BJ (cell line): ENCODE measurements around the gene ARMC10. TPM values are rescaled to one million over a fixed set of nuclear protein-coding genes. Genes with fewer than 3 reads are reported as not detected.
"Not testable (repeated sequence)": the region's sequence is repeated elsewhere in the genome, so short reads cannot be mapped to it uniquely, and the experiment has no call there.

Experiments used
- CTCF ChIA-PET: fragments of 350-600 bp; formaldehyde crosslinking; extraction: SDS; loops from one replicate; lab custom pipeline; 2021; ENCODE audit warnings: antibody characterized with exemption, inconsistent platforms; lab: Yijun Ruan, JAX
- POLR2A ChIA-PET: fragments of 300-600 bp; sonication (Branson Sonifier 250); formaldehyde crosslinking; extraction: SDS; loops from one replicate; lab custom pipeline; 2021; ENCODE audit warnings: antibody characterized with exemption; lab: Charles Lee
- DNase-seq: peaks from one replicate; pipeline ENCODE4 v3.0.0-alpha.2; 2011; ENCODE audit warnings: low read depth
- H3K27me3 ChIP-seq: 2 replicates; pipeline ENCODE4 v1.6.0; 2011; ENCODE audit warnings: low read length; ENCODE audit not compliant: control insufficient read depth, insufficient read depth
- H3K36me3 ChIP-seq: 2 replicates; pipeline ENCODE4 v1.5.1; 2011; ENCODE audit warnings: low read length; ENCODE audit not compliant: control insufficient read depth, insufficient read depth
- H3K4me3 ChIP-seq: 2 replicates; pipeline ENCODE4 v1.5.1; 2011; ENCODE audit warnings: low read depth, mild to moderate bottlenecking, control low read depth, low read length
- CTCF ChIP-seq: IDR thresholded peaks from 2 replicates; pipeline ENCODE4 v1.5.1; 2011; ENCODE audit warnings: low read depth, mild to moderate bottlenecking, control low read depth, inconsistent platforms, low read length, moderate library complexity; ENCODE audit not compliant: insufficient read depth
- polyA plus RNA-seq: library from polyadenylated mRNA; depleted of rRNA; stranded (reverse); fragments of >200 nt; gene quantifications from 2 replicates; pipeline ENCODE4 v1.2.3, GENCODE V29; 2011

ARMC10 gene
- polyA plus RNA-seq, 1 experiment, result 13.2 TPM

DNA sequence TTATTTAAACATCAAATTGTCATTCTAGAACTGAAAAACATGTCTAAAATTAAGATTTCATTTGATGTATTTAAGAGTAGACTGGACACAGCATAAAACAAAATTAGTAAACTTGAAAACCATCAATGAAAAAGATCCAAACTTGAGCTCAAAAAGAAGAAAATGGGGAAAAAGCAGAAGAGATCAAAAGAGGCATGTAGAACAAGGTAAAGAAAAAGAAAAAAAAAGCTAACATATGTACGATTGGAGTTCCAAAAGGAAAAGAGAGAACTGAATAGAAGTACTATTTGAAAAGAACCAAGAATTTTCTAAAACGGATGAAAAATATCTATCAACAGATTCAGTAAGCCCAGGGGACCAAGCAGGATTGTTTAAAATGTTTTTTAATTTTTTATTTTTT, 3.9 kb upstream of the ARMC10 start:
- no peaks in the 10 kb centered on the region for H3K27me3 ChIP-seq
- DNase-seq, result no peak
- TF ChIP-seq CTCF, result no peak
- no peak overlapping the region for H3K4me3 ChIP-seq
- POLR2A ChIA-PET, result no interaction called here
- H3K36me3 ChIP-seq, result no peaks in the 10 kb centered on the region
- CTCF ChIA-PET, result interaction anchor here (4.7 kb wide), 1 partner anchor 9 kb away, joined by 25 read pairs; no protein-coding TSS in a partner anchor

GRCh38 chr7:103073989-103074518, 886 bp upstream of the ARMC10 start:
- no peak for DNase-seq
- H3K36me3 ChIP-seq, result no peaks in the 10 kb centered on the region
- CTCF ChIA-PET, result interaction anchor here (1.4 to 4.7 kb wide), 3 partner anchors 10 to 30 kb away, joined by 5 to 25 read pairs (median 6); no protein-coding TSS in a partner anchor
- H3K27me3 ChIP-seq, result no peaks in the 10 kb centered on the region
- peak overlapping the region; percentile 69 for H3K4me3 ChIP-seq
- TF ChIP-seq CTCF, result no peak
- POLR2A ChIA-PET, result no interaction called here

DNA sequence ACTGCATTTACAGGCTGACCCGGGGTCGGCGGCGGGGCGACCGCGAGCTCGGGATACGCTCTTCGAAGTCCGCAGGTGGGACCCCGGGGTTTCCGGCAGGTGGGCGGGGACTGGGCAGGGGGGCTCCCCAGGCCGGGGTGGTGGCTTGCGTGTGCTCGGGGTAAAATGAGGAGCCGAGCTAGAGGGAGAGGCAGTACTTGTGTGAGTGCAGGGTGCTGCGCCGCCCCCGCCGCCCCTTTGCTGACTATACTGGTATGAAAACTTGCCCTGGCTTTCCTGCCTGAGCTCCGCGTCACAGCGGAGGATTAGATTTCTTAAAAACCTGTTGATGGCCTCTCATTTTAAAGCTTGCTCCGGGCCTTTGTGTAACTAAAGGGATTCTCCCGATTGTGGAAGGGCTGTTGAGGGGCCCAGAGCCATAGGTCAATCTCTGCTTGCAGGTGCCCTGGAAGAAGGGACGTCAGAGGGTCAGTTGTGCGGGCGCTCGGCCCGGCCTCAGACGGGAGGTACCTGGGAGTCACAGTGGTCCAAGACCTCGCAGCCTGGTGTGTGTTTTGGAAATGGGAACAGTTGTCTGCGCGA, 488 bp downstream of the ARMC10 start:
- POLR2A ChIA-PET, result interaction anchor here (0.9 to 1.0 kb wide), 2 partner anchors 13 to 327 kb away, joined by 5 to 8 read pairs; partner anchors contain the start of gene FAM185A
- no peak for TF ChIP-seq CTCF
- CTCF ChIA-PET, result interaction anchor here (0.5 to 2.0 kb wide), 8 partner anchors 9 to 327 kb away, joined by 3 to 7 read pairs (median 3); partner anchors contain the start of gene FAM185A

GRCh38 chr7:103076764-103077163, 1.8 kb downstream of the ARMC10 start:
- no peak for DNase-seq
- H3K4me3 ChIP-seq, result no peak overlapping the region
- ChIA-PET POLR2A (no interaction called here), CTCF (no interaction called here)
- no peaks in the 10 kb centered on the region for H3K27me3 ChIP-seq
- no peak for TF ChIP-seq CTCF
- no peaks in the 10 kb centered on the region for H3K36me3 ChIP-seq

More for the DNA sequence above, 488 bp downstream of the ARMC10 start:
- no peak for DNase-seq
- Histone ChIP-seq H3K27me3 (no peaks in the 10 kb centered on the region), H3K4me3 (peak overlapping the region; percentile 69), H3K36me3 (no peaks in the 10 kb centered on the region)

- H3K27me3 ChIP-seq, result no peaks in the 10 kb centered on the region
- H3K36me3 ChIP-seq, result no peaks in the 10 kb centered on the region
- no peak for DNase-seq
- ChIA-PET POLR2A (no interaction called here), CTCF (no interaction called here)
- TF ChIP-seq CTCF, result no peak
- no peak overlapping the region for H3K4me3 ChIP-seq
Measured at GRCh38 chr7:103077318-103077717, 2.4 kb downstream of the ARMC10 start.

GRCh38 chr7:103078226-103078625, 3.3 kb downstream of the ARMC10 start:
- H3K36me3 ChIP-seq, CTCF ChIA-PET, H3K27me3 ChIP-seq, H3K4me3 ChIP-seq, DNase-seq, POLR2A ChIA-PET: not testable (repeated sequence)
